HepG2 (cell line): ENCODE measurements around the gene ICAM2. TPM values are rescaled to one million over a fixed set of nuclear protein-coding genes. Genes with fewer than 3 reads are reported as not detected.
A peak's percentile ranks its signal among the peaks of the same experiment; 100 is the strongest.

Experiments
- ATAC-seq: fragments of 200-7000 bp; cut with Tn5 transposase; 3 replicates; pipeline ENCODE4 v1.9.1; 2020; ENCODE audit warnings: mild to moderate bottlenecking, moderate library complexity
- BruUV-seq: library from RNA; stranded (reverse); fragments of 400-500 nt; replicated peaks from 2 replicates; lab custom pipeline; 2021; lab: Mats Ljungman, UMichigan
- CTCF ChIA-PET: fragments of 300-600 bp; formaldehyde crosslinking; extraction: SDS; loops from one replicate; lab custom pipeline; 2021; ENCODE audit warnings: low total read pairs, inconsistent platforms, low intra/inter-chr PET ratio; lab: Yijun Ruan, JAX
- POLR2A ChIA-PET: fragments of 350-600 bp; sonication (Branson Sonifier 250); formaldehyde crosslinking; loops from one replicate; lab custom pipeline; 2020; ENCODE audit warnings: antibody characterized with exemption, inconsistent platforms; lab: Yijun Ruan, JAX
- DNase-seq: peaks from one replicate; pipeline ENCODE4 v3.0.0-alpha.2; 2015; ENCODE audit warnings: low spot score
- FAIRE-seq: peaks from 3 replicates; lab custom pipeline; 2011; peaks lifted over from hg19 to GRCh38; lab: Jason Lieb, UNC
- H2AFZ ChIP-seq: one replicate; pipeline ENCODE4 v1.6.1; 2011; ENCODE audit warnings: low read length, inconsistent platforms
- H3K27ac ChIP-seq: fragments of 300-600 bp; 3 replicates; pipeline ENCODE4 v1.8.0; 2011; ENCODE audit warnings: mixed run types, mild to moderate bottlenecking, mixed read lengths, low read length, inconsistent platforms; ENCODE audit not compliant: insufficient read depth; ENCODE audit errors: extremely low read length
- H3K27me3 ChIP-seq, 2 experiments: fragments of 200-600 bp in 1 of 2; 2 replicates in 1 of 2; 3 replicates in 1 of 2; pipeline versions ENCODE4 v1.6.0 to v1.8.0; 2011; ENCODE audit warnings: low read length in 2 of 2, mild to moderate bottlenecking in 2 of 2, moderate library complexity in 2 of 2, inconsistent platforms in 1 of 2; ENCODE audit not compliant: insufficient read depth in 2 of 2, control insufficient read depth in 1 of 2
- H3K36me3 ChIP-seq, 2 experiments: fragments of 200-600 bp in 1 of 2; replicated peaks in 1 of 2; 2 replicates in 1 of 2; 3 replicates in 1 of 2; pipeline versions ENCODE4 v1.5.1 to v1.8.0; 2011; ENCODE audit warnings: low read length in 2 of 2, inconsistent platforms in 1 of 2; ENCODE audit not compliant: insufficient read depth in 2 of 2, control insufficient read depth in 1 of 2
- H3K4me1 ChIP-seq: 2 replicates; pipeline ENCODE4 v1.5.1; 2012; ENCODE audit warnings: low read length, inconsistent platforms; ENCODE audit not compliant: insufficient read depth
- H3K4me2 ChIP-seq: 2 replicates; pipeline ENCODE4 v1.6.0; 2011; ENCODE audit warnings: low read depth, low read length, inconsistent platforms
- H3K4me3 ChIP-seq, 3 experiments: fragments of 200-600 bp in 1 of 3; sonication (generic), shearing (Covaris generic) in 1 of 3; replicated peaks in 1 of 3; 2 replicates each; pipeline ENCODE4 v1.5.1; 2011 to 2016; ENCODE audit warnings: low read length in 3 of 3, inconsistent platforms in 2 of 3, low read depth in 2 of 3, mild to moderate bottlenecking in 2 of 3, control low read depth in 1 of 3, mixed read lengths in 1 of 3; ENCODE audit not compliant: insufficient read depth in 1 of 3
- H3K79me2 ChIP-seq: one replicate; pipeline ENCODE4 v1.6.1; 2011; ENCODE audit warnings: low read length, inconsistent platforms; ENCODE audit not compliant: insufficient read depth
- H3K9ac ChIP-seq: 2 replicates; pipeline ENCODE4 v1.6.0; 2011; ENCODE audit warnings: mild to moderate bottlenecking, low read depth, low read length, inconsistent platforms; ENCODE audit not compliant: insufficient read depth
- H3K9me3 ChIP-seq: 2 replicates; pipeline ENCODE4 v1.5.1; 2012; ENCODE audit warnings: mild to moderate bottlenecking, low read length
- H4K20me1 ChIP-seq: 2 replicates; pipeline ENCODE4 v1.6.0; 2011; ENCODE audit warnings: inconsistent platforms, mild to moderate bottlenecking, low read length, moderate library complexity; ENCODE audit not compliant: insufficient read depth
- AGO2 ChIP-seq: fragments of 200-400 bp; formaldehyde crosslinking; optimal IDR thresholded peaks from 2 replicates; pipeline ENCODE3; 2017; ENCODE audit warnings: mild to moderate bottlenecking, low read depth, low read length, moderate library complexity
- AKAP8 ChIP-seq: sonication (generic); formaldehyde crosslinking; IDR thresholded peaks from 2 replicates; pipeline ENCODE4 v1.5.1; 2020; ENCODE audit warnings: mild to moderate bottlenecking, missing genetic modification reagents
- CC2D1A ChIP-seq: sonication (generic); formaldehyde crosslinking; IDR thresholded peaks from 2 replicates; pipeline ENCODE4 v1.8.1; 2023; ENCODE audit warnings: mild to moderate bottlenecking, missing genetic modification reagents
- CHD4 ChIP-seq: fragments of 200-600 bp; sonication (generic); IDR thresholded peaks from 2 replicates; pipeline ENCODE4 v1.7.0; 2017; ENCODE audit warnings: mild to moderate bottlenecking, low read length, borderline replicate concordance
- FOXJ3 ChIP-seq: sonication (generic); formaldehyde crosslinking; IDR thresholded peaks from 2 replicates; pipeline ENCODE4 v1.4.0; 2020; ENCODE audit warnings: missing genetic modification reagents, mild to moderate bottlenecking, borderline replicate concordance
- HMGXB4 ChIP-seq, 2 experiments: sonication (generic) in 1 of 2; formaldehyde crosslinking in 1 of 2; IDR thresholded peaks; 2 replicates each; pipeline versions ENCODE4 v1.4.0 to v1.6.1; 2018 to 2020; ENCODE audit warnings: missing genetic modification reagents in 2 of 2, borderline replicate concordance in 1 of 2, low read depth in 1 of 2, mild to moderate bottlenecking in 1 of 2, missing biosample characterization in 1 of 2
- HNRNPUL1 ChIP-seq: fragments of 200-400 bp; formaldehyde crosslinking; IDR thresholded peaks from 2 replicates; pipeline ENCODE4 v1.6.1; 2017; ENCODE audit warnings: low read depth, mild to moderate bottlenecking, low read length, moderate library complexity
- JUN ChIP-seq: sonication (generic); formaldehyde crosslinking; IDR thresholded peaks from 2 replicates; pipeline ENCODE4 v1.4.0; 2020; ENCODE audit warnings: mild to moderate bottlenecking, missing genetic modification reagents
- KDM4B ChIP-seq: sonication (generic); formaldehyde crosslinking; IDR thresholded peaks from 2 replicates; pipeline ENCODE4 v1.4.0; 2020; ENCODE audit warnings: missing genetic modification reagents
- KLF11 ChIP-seq: IDR thresholded peaks from 2 replicates; pipeline ENCODE4 v1.6.1; 2016; ENCODE audit warnings: missing compliant biosample characterization
- MAF1 ChIP-seq: sonication (generic); formaldehyde crosslinking; IDR thresholded peaks from 2 replicates; pipeline ENCODE4 v1.5.0; 2020; ENCODE audit warnings: missing genetic modification reagents, borderline replicate concordance
- PCBP1 ChIP-seq: fragments of 200-400 bp; formaldehyde crosslinking; IDR thresholded peaks from 2 replicates; pipeline ENCODE4 v1.6.1; 2017; ENCODE audit warnings: mild to moderate bottlenecking, low read depth, low read length, borderline replicate concordance
- PHF5A ChIP-seq: IDR thresholded peaks from one replicate; pipeline ENCODE4 v1.6.1; 2018; ENCODE audit warnings: low read depth, missing genetic modification reagents; ENCODE audit not compliant: unreplicated experiment
- RNF219 ChIP-seq: sonication (generic); formaldehyde crosslinking; IDR thresholded peaks from 2 replicates; pipeline ENCODE4 v1.5.0; 2020; ENCODE audit warnings: mild to moderate bottlenecking, missing genetic modification reagents
- RXRB ChIP-seq: IDR thresholded peaks from 2 replicates; pipeline ENCODE4 v1.6.1; 2016; ENCODE audit warnings: borderline replicate concordance, missing genetic modification reagents, missing compliant biosample characterization
- SP4 ChIP-seq: sonication (generic); formaldehyde crosslinking; IDR thresholded peaks from 2 replicates; pipeline ENCODE4 v1.8.1; 2023; ENCODE audit warnings: mild to moderate bottlenecking, missing genetic modification reagents
- TOPORS ChIP-seq: sonication (generic); formaldehyde crosslinking; IDR thresholded peaks from 2 replicates; pipeline ENCODE4 v1.8.0; 2023; ENCODE audit warnings: mild to moderate bottlenecking, missing genetic modification reagents
- ZC3H13 ChIP-seq: sonication (generic); formaldehyde crosslinking; IDR thresholded peaks from 2 replicates; pipeline ENCODE4 v1.8.1; 2023; ENCODE audit warnings: mild to moderate bottlenecking, missing genetic modification reagents, moderate library complexity
- ZFP36 ChIP-seq: fragments of 150-350 bp; IDR thresholded peaks from 2 replicates; pipeline ENCODE4 v1.6.1; 2018; ENCODE audit warnings: borderline replicate concordance, low read length, low read depth; ENCODE audit not compliant: partially characterized antibody
- ZNF263 ChIP-seq: sonication (generic); formaldehyde crosslinking; IDR thresholded peaks from 2 replicates; pipeline ENCODE4 v1.4.0; 2020; ENCODE audit warnings: missing genetic modification reagents
- ZNF333 ChIP-seq: sonication (generic); formaldehyde crosslinking; IDR thresholded peaks from 2 replicates; pipeline ENCODE4 v1.4.0; 2020; ENCODE audit warnings: mild to moderate bottlenecking, missing genetic modification reagents, borderline replicate concordance
- ZNF441 ChIP-seq: sonication (generic); formaldehyde crosslinking; IDR thresholded peaks from 2 replicates; pipeline ENCODE4 v1.7.0; 2021; ENCODE audit warnings: missing genetic modification reagents, borderline replicate concordance
- WGBS: methylation state at CpG from one replicate; pipeline ENCODE4 v1.1.6; 2017; ENCODE audit warnings: low lambda C conversion rate; 5-methylcytosine and 5-hydroxymethylcytosine counted together
- in situ Hi-C: cut with HindIII; loops from 2 replicates; pipeline ENCODE4 v1.10.0; 2017; ENCODE audit warnings: low pct_unique_long_range_greater_than_20kb; ENCODE audit not compliant: extremely low pct_ligation_motif_present
- intact Hi-C: fragments of 100-400 bp; cut with micrococcal nuclease; formaldehyde crosslinking; loops from one replicate; pipeline ENCODE4 v1.10.0; 2022; ENCODE audit not compliant: unreplicated experiment
- polyA plus RNA-seq, 8 experiments: library from polyadenylated mRNA; depleted of rRNA in 3 of 8; stranded (reverse) in 7 of 8; unstranded in 1 of 8; fragments of >200 nt; fragmentation: Illumina TruSeq in 4 of 8; extraction: Trizol in 4 of 8; gene quantifications; 2 replicates each; pipeline versions ENCODE4 v1.2.1 to v1.2.3, GENCODE V29; 2011 to 2016; ENCODE audit warnings: low read depth in 4 of 8, missing spikeins in 1 of 8, mixed read lengths in 1 of 8; ENCODE audit not compliant: insufficient read depth in 1 of 8
- total RNA-seq, 5 experiments: library from RNA; depleted of rRNA; stranded (reverse); fragments of >200 nt; fragmentation: Illumina TruSeq; extraction: Trizol; gene quantifications; 2 replicates each; pipeline ENCODE4 v1.2.3, GENCODE V29; 2016; ENCODE audit warnings: low read depth in 1 of 5

ICAM2 gene
- total and polyA plus RNA-seq, 2 of the 13 experiments (the other 11 are each of a cell fraction or from before 2014, with no cell fraction given) = 10.9 to 20.8 TPM

GRCh38 chr17:64028874-64029464, 8.5 kb upstream of the ICAM2 start:
- ChIA-PET CTCF (interaction anchor here (1.3 to 2.4 kb wide), 3 partner anchors 35 to 253 kb away, joined by 4 to 48 read pairs (median 5); no protein-coding TSS in a partner anchor), POLR2A (interaction anchor here (0.9 to 3.6 kb wide), 5 partner anchors 51 to 117 kb away, joined by 3 to 29 read pairs (median 5); partner anchors contain the start of gene ERN1)
- H3K9ac ChIP-seq = no peak overlapping the region
- H3K79me2 ChIP-seq = no peaks in the 10 kb centered on the region
- FAIRE-seq (peak; percentile 86), ATAC-seq (peak; percentile 57), DNase-seq (peak; percentile 61)
- H2AFZ ChIP-seq = no peak overlapping the region
- peaks cover 41% of the 10 kb centered on the region for H3K4me1 ChIP-seq
- intact Hi-C loops (loop anchor here (1.0 to 5.0 kb wide), 2 partner anchors 104 to 112 kb away; partner anchors contain the start of gene GH1), in situ Hi-C loops (loop anchor here (5.0 kb wide), 1 partner anchor 103 kb away; the partner anchor contains the start of gene ERN1)
- no peaks in the 10 kb centered on the region for H3K36me3 ChIP-seq
- no TSS peak for BruUV-seq
- no peaks in the 10 kb centered on the region for H3K27me3 ChIP-seq
- H3K27ac ChIP-seq = no peak overlapping the region
- WGBS = 3% methylated on average over 3 of the region's 3 CpGs
- no peaks in the 10 kb centered on the region for H4K20me1 ChIP-seq
- H3K4me3 ChIP-seq = no peak overlapping the region
- no peaks in the 10 kb centered on the region for H3K9me3 ChIP-seq
- H3K4me2 ChIP-seq = no peak overlapping the region
- TF ChIP-seq HMGXB4 (CRISPR knock-in tag; IDR thresholded peaks at IDR 0.05; ENCODE audit: borderline replicate concordance in 1 of 2, low read depth in 1 of 2) (peak in 1 of 2 experiments; percentile 50; a peak in 1 of 4 replicates), AKAP8 (CRISPR knock-in tag) (no peak), TOPORS (CRISPR knock-in tag) (no peak), CC2D1A (CRISPR knock-in tag) (no peak), HNRNPUL1 (no peak), RXRB (peak; percentile 21; the same call in 1 of the 2 replicates), PHF5A (no peak), PCBP1 (no peak), ZNF333 (CRISPR knock-in tag) (no peak), ZNF263 (no peak), FOXJ3 (CRISPR knock-in tag) (no peak), CHD4 (no peak), SP4 (CRISPR knock-in tag) (no peak), ZC3H13 (CRISPR knock-in tag) (no peak), AGO2 (no peak), JUN (CRISPR knock-in tag) (no peak), KDM4B (no peak), KLF11 (0 out of 2 replicates have a peak, but pooled peaks have one; percentile 29), ZNF441 (CRISPR knock-in tag) (no peak), RNF219 (no peak), ZFP36 (no peak), MAF1 (CRISPR knock-in tag) (no peak)
